KMS-11 (cell line): ENCODE measurements around the gene HASPIN.
A peak's percentile ranks its signal among the peaks of the same experiment; 100 is the strongest.

Experiments
- H2AFZ ChIP-seq: fragments of 200-600 bp; sonication (generic); 2 replicates; pipeline ENCODE4 v1.6.1; 2016; ENCODE audit warnings: antibody characterized with exemption, mixed run types, low read depth
- H3K27ac ChIP-seq: fragments of 200-600 bp; sonication (generic); 2 replicates; pipeline ENCODE4 v1.6.1; 2016; ENCODE audit warnings: mild to moderate bottlenecking, mixed run types
- H3K27me3 ChIP-seq: fragments of 200-600 bp; sonication (generic); 2 replicates; pipeline ENCODE4 v1.6.1; 2017; ENCODE audit warnings: mild to moderate bottlenecking, low read depth, mixed run types, moderate library complexity; ENCODE audit not compliant: insufficient read depth
- H3K36me3 ChIP-seq: fragments of 200-600 bp; sonication (generic); 2 replicates; pipeline ENCODE4 v1.6.1; 2017; ENCODE audit warnings: mild to moderate bottlenecking, mixed run types; ENCODE audit not compliant: insufficient read depth
- H3K4me1 ChIP-seq: fragments of 200-600 bp; sonication (generic); 2 replicates; pipeline ENCODE4 v1.6.1; 2016; ENCODE audit warnings: mild to moderate bottlenecking, low read depth, mixed run types; ENCODE audit not compliant: poor library complexity, severe bottlenecking
- H3K4me2 ChIP-seq: fragments of 200-600 bp; sonication (generic); 2 replicates; pipeline ENCODE4 v1.7.0; 2016; ENCODE audit warnings: mild to moderate bottlenecking, mixed run types
- H3K4me3 ChIP-seq: fragments of 200-600 bp; sonication (generic); IDR thresholded peaks from 2 replicates; pipeline ENCODE4 v1.6.1; 2017; ENCODE audit warnings: low read depth, low read length, mixed read lengths; ENCODE audit not compliant: insufficient read depth
- H3K79me2 ChIP-seq: fragments of 200-600 bp; sonication (generic); 2 replicates; pipeline ENCODE4 v1.6.1; 2016; ENCODE audit warnings: low read depth, mixed run types; ENCODE audit not compliant: insufficient read depth
- H3K9ac ChIP-seq: fragments of 200-600 bp; sonication (generic); 2 replicates; pipeline ENCODE4 v1.6.1; 2016; ENCODE audit warnings: mild to moderate bottlenecking, mixed run types
- H4K20me1 ChIP-seq: fragments of 200-600 bp; sonication (generic); 2 replicates; pipeline ENCODE4 v1.6.1; 2016; ENCODE audit warnings: mild to moderate bottlenecking, mixed run types; ENCODE audit not compliant: insufficient read depth
- CTCF ChIP-seq: fragments of 200-600 bp; sonication (generic); conservative IDR thresholded peaks from 2 replicates; pipeline ENCODE4 v1.6.1; 2017; ENCODE audit warnings: low read depth, mild to moderate bottlenecking, antibody characterized with exemption, low read length, moderate library complexity, mixed read lengths

HASPIN gene

DNA sequence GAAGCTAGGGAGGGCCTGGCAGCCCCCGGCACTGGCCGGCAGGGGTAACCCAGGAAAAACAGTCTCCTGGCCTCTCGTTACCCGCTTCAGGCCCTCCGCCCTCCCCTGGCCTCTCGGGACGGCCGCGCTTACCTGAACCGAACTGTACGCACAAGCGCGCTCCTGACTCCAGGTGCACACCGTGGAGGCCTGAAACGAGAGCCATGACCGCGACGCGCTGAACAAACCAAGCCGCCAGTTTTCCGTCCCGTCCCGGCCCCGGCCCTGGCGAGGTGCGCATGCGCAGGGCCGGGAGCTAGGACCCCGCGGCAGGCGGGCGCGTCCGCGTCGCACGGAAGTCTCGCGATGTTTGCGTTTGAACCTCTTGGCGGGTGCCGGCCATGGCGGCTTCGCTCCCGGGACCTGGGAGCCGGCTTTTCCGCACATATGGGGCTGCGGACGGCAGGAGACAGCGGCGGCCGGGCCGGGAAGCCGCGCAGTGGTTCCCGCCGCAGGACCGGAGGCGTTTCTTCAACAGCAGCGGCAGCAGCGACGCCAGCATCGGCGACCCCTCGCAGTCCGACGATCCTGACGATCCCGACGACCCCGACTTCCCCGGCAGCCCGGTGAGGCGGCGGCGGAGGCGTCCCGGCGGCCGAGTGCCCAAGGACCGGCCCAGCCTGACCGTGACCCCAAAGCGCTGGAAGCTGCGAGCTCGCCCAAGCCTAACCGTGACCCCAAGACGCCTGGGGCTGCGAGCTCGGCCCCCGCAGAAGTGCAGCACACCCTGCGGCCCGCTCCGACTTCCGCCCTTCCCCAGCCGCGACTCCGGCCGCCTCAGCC lies at the start of gene HASPIN:
HASPIN (plus strand) TSS at position 348 of the 822 bp plus-strand sequence; CDS start at position 381, 33 bp downstream.
- H3K79me2 ChIP-seq: peaks cover 31% of the 10 kb centered on the region

GRCh38 chr17:3675886-3676285 lies 47.8 kb upstream of the HASPIN start:
- 0 out of 2 replicates have a peak, but pooled peaks cover 1% of the 10 kb centered on the region for H3K79me2 ChIP-seq
- H3K27me3 ChIP-seq: no peaks in the 10 kb centered on the region
- no peak overlapping the region for H2AFZ ChIP-seq
- H4K20me1 ChIP-seq: no peaks in the 10 kb centered on the region
- no peaks in the 10 kb centered on the region for H3K4me1 ChIP-seq
- no peak for TF ChIP-seq CTCF
- no peaks in the 10 kb centered on the region for H3K36me3 ChIP-seq
- no peak overlapping the region for H3K27ac ChIP-seq
- no peak overlapping the region for H3K4me3 ChIP-seq
- H3K9ac ChIP-seq: no peak overlapping the region
- H3K4me2 ChIP-seq: no peak overlapping the region

More for the DNA sequence above, at the start of gene HASPIN:
- no peak within 1 kb of the TSS for H3K4me3 ChIP-seq
- TF ChIP-seq CTCF: no peak
- H2AFZ ChIP-seq: peak within 1 kb of the TSS; percentile 86
- H3K36me3 ChIP-seq: no peaks in the 10 kb centered on the region
- peaks cover 23% of the 10 kb centered on the region for H3K4me1 ChIP-seq
- no peaks in the 10 kb centered on the region for H4K20me1 ChIP-seq
- H3K27ac ChIP-seq: peak within 1 kb of the TSS; percentile 49
- peak within 1 kb of the TSS; percentile 94 for H3K4me2 ChIP-seq
- no peaks in the 10 kb centered on the region for H3K27me3 ChIP-seq
- peak within 1 kb of the TSS; percentile 72 for H3K9ac ChIP-seq

DNA sequence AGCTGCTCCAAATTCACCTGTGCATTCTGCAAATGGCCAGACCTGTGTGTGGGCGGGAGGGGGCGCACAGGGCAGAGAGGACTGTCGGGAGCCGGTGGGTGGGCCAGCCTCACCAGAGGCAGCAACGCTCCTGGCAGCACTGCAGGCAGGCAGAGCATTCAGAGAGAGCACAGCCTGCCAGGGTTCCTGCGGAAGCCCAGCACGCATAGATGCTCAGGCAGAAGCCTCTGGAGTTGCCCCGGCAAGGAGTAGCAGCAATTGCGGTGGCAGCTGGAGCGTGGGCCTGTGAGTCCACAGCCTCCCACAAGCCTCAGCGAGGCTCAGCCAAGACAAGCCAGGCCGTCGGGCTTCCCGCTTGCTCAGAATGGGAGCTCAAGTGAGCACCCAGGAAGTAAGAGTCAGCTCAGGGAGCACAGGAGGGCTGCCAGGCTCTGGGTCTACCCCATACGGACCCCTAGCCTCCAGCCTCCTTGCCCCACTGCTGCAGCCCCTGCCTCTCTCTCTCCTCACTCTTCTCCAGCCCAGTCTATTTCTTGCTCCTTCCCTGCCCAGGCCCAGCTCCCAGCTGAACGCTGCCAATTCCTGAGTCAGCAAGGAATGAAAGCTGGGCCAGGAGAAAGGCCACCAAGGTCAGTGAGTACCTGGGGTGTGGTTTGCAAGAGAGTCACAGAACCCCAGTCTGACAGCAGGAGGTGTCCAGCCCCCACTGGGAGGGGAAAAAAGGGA lies 45.4 kb upstream of the HASPIN start:
- Histone ChIP-seq H3K36me3 (no peaks in the 10 kb centered on the region), H2AFZ (no peak overlapping the region), H3K27ac (no peak overlapping the region), H3K4me2 (no peak overlapping the region), H3K4me1 (peaks cover 3% of the 10 kb centered on the region), H3K9ac (no peak overlapping the region), H4K20me1 (no peaks in the 10 kb centered on the region), H3K4me3 (no peak overlapping the region), H3K79me2 (no peaks in the 10 kb centered on the region), H3K27me3 (no peaks in the 10 kb centered on the region)
- TF ChIP-seq CTCF: no peak

DNA sequence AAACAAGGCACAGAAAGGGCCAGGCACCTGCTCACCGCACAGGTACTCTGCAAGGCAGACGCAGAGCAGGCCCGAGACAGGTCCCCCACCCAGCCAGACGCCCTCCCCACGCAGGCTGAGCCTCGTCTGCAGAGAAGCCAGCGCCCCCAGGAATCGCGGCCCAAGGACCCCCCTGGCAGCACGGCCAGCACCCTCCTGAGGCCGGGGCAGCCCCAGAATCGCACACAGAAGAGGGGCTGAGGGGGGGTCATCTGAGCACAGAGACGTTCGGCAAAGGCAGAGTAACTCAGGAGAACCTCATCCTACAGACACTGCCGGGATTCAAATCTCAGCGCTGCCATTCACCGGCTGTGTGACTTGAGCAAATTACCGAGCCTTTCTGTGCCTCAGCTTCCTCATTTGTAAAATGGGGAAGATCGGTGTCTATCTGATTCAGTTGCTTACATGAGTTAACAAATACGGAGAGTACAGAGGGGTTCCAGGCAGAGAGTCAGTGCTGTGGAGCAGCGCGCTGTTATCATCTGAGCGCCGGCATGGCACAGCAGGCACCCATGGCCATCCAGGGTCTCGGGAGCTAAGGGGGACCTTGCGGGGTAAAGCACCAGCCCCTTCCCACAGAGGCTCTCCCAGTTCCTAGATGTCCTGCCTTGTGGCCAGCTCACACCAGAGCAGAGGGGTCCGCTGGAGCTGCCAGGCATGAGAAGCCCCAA lies 44.7 kb upstream of the HASPIN start:
- H2AFZ ChIP-seq: no peak overlapping the region
- no peak overlapping the region for H3K4me3 ChIP-seq
- no peak overlapping the region for H3K27ac ChIP-seq
- no peak overlapping the region for H3K4me2 ChIP-seq
- no peak for TF ChIP-seq CTCF
- no peaks in the 10 kb centered on the region for H3K27me3 ChIP-seq
- H3K4me1 ChIP-seq: peaks cover 4% of the 10 kb centered on the region
- H3K9ac ChIP-seq: no peak overlapping the region
- H3K36me3 ChIP-seq: no peaks in the 10 kb centered on the region
- no peaks in the 10 kb centered on the region for H3K79me2 ChIP-seq
- H4K20me1 ChIP-seq: no peaks in the 10 kb centered on the region
